ENCODE results near the gene RIC3.

RIC3 gene, protein sequence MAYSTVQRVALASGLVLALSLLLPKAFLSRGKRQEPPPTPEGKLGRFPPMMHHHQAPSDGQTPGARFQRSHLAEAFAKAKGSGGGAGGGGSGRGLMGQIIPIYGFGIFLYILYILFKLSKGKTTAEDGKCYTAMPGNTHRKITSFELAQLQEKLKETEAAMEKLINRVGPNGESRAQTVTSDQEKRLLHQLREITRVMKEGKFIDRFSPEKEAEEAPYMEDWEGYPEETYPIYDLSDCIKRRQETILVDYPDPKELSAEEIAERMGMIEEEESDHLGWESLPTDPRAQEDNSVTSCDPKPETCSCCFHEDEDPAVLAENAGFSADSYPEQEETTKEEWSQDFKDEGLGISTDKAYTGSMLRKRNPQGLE

DNA sequence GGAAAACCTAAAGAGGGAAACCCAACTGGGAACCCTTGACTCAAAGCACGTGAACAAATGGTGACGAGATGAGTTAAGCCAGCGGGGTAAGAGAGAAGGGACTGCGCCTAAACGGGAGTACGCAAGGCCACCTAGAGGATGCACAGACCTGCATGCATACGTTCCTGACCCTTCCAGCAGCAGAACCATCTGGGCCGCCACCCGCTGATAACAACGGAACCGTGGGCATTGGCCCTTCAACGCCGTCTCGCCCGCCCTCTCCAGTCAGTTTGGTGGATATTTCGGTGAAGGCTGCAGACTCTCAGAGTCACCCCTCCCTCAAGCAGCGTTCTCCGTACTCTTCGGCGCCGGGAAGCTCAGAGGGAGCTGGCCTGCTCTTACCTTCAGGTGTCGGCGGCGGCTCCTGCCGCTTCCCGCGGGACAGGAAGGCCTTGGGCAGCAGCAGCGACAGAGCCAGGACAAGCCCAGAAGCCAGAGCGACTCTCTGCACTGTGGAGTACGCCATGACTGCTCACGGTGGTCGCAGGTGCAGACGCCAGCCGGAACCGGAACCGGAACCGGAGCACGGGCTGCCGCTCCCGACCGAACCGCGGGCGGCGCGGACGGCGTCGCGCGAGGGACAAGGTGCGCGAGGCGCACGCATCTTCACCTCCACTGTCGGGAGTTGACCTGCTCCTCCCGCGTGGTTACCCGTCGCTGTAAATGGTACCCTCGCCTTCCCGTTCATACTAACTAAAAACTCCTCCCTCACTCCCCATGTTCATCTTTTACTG, at the start of gene RIC3:
Gene RIC3, minus strand, starts transcription at position 541 of the 773 bp plus-strand sequence. Its CDS starts 36 bp downstream, at position 505.
- DNase-seq: peak; percentile 59 to 73

DNA sequence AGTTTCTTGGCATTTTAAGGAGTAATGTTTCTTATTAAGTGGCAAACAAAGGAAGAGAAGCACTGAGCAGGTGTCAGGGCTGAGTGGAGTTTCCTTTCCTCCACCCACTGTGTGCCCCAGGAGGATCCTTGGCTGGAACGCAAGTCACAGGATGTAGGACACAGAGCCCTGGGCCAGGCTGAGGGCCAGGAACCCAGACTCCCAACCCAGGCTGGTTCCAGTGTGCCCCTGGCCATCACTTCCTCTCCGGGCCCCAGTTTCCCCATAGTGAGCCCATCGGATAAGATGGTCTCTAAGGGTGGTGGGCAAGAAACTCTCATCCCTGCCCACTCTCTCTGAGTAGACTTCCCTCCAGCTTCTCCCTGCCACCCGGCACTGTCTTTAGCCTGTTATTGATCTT, 49.6 kb upstream of the RIC3 start:
- DNase-seq: no peak

DNA sequence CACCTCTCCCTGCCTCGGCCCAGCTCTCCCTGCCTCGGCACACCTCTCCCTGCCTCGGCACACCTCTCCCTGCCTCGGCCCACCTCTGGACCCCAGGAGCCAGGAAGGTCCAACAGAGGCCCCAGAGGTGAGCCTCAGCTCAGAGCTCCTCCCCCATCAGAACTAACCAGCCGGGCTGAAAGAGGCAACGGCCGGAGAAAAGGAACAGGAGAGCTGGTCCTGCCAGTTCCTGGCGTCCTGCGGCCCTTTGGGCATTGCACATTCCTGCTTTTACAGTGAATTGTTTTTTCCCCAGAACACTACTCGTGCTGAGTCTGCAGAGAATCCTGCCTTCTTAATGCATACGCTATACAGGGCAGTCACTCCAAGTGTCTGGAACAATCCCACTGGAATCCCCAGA, 49.1 kb upstream of the RIC3 start:
- no peak for DNase-seq

GRCh38 chr11:8217136-8217535, 48.3 kb upstream of the RIC3 start:
- DNase-seq: no peak

- DNase-seq: no peak
Observed at GRCh38 chr11:8213376-8213775, 44.6 kb upstream of the RIC3 start.

GRCh38 chr11:8209208-8209807, 40.5 kb upstream of the RIC3 start:
- DNase-seq: peak in 1 of 2 donors; percentile 58

- DNase-seq: no peak
Observed at GRCh38 chr11:8207080-8208000, 38.5 kb upstream of the RIC3 start.

DNA sequence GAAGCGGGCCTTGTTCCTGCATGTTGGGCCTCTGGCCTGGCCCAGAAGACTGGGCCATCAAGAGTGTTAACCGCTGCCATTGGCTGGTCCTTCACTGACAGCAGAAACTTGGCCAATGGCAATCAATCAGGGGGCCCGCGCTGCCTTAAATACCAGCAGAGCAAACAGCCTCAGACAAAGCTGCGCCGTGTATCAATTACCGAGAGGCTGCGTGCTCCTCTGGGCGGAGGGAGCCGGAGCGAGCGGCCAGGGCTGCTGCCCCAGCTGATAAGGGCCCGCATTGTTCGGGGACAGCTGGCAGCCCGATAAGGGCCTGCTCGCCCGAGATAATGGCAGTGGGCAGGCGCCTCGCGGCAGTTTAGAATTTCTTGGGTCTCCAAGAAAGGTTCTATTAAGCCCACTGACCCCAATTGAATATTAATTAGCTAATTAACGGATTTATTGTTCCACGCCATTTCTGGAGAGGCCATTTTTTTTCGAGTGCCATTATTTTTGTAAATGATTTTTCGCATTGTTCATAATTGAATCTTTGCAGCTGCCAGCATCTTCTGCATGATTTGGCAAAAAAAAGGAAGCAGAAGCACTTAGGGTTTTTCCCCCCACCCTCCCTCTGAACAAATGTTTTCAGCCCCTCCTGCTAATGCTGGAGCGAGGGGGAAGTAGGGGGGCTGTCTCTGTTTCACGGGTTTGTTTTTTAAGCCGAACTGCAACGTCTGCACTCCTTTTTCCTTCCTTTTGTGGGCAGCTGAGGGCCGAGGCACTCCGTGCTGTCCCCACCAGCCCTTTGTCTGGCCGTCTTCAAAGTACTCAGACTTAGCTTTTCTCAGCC, 37.6 kb upstream of the RIC3 start:
- no peak for DNase-seq

DNA sequence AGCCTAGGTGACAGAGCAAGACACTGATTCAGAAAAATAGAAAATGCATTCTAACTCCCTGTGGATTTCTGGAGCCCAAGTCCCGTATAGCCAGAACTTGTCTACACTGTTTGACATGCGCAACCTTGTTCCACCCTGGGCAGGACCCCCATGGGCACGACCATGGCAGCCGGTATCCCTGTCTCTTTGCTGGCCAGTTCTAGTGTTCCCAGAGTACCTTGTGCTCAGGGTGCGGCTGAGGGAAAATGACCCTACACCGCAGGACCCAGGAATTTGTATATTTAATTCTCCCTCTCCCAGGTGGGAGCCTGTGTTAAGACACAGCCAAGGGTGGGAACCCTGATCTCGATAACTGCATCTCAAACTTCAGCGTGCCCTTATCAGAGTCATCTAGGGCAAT, 36.7 kb upstream of the RIC3 start:
- no peak for DNase-seq

GRCh38 chr11:8204596-8204995, 35.8 kb upstream of the RIC3 start:
- DNase-seq: no peak

GRCh38 chr11:8204025-8204424, 35.2 kb upstream of the RIC3 start:
- no peak for DNase-seq

- DNase-seq: no peak
Observed at GRCh38 chr11:8203414-8203715, 34.5 kb upstream of the RIC3 start.

- no peak for DNase-seq
Observed at GRCh38 chr11:8202516-8203413, 33.9 kb upstream of the RIC3 start.

DNA sequence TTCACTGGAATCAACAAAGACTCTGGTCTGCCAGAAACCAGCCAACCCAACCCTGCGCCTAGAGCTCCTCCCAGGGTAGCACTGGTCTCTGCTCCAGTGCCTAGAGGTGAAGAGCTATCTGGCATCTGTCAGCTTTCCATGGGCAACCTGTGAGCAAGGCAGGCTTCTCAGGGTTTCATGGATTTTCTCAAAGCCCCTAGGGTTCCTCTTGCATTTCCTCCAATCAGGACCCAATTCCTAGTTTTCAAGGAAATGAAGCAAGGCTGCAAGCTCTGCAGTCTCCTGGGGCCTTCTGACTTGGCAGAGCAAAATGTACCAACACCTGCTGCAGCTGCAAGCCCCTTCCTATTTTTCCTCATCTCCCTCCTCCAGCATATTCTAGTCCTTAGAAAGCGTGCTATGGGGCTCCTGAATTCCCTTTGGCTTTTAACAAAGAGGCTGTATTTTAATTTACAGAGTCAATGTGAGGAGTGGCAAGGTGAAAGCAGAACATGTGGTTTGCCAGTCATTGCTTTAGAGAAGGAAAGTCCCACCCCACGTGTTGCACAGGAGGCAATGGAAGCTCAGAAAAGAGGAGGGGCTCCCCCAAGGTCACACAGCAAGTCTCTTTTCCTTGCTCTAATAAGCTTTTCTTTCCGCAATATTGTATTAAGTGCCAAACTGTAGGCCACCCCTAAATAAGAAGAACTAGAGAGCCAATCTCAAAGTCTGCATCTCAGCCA, 33.0 kb upstream of the RIC3 start:
- no peak for DNase-seq

GRCh38 chr11:8199676-8200075, 30.9 kb upstream of the RIC3 start:
- DNase-seq: no peak

GRCh38 chr11:8196749-8197148, 27.9 kb upstream of the RIC3 start:
- DNase-seq: no peak

DNA sequence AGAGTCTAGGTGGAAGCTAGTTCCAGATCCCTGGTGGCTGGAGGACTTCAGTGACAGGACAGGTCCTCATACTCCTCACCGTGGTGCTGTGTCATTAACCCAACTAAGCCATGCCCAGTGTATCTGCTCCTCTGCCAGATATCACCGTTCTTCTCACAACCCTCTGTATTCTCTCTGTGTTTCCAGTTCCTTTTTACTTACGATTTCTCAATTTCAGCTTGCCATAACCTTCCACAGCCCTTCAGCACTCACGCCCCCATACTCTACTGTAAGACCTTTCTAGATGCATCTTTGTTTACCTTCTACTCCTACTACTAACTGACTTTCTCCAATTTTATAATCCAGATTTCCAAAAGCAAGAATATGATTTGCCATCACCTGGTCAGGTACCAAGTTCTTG, 26.1 kb upstream of the RIC3 start:
- no peak for DNase-seq

DNA sequence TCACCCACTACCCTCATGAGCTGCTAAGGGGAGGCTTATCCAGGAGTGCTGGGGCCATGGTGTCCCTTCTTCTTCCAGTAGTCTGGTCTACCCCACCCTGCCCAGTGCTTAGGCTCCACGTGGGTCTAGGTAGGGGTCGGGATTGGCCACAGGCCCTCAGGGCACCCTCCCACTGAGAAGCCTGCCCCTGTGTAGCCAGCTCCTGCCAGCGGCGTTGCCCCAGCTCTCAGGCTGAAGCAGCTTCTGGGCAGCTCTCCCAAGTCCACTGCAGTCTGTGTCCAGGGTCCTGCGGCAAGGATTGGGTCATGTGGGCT, 24.0 kb upstream of the RIC3 start:
- DNase-seq: no peak

DNA sequence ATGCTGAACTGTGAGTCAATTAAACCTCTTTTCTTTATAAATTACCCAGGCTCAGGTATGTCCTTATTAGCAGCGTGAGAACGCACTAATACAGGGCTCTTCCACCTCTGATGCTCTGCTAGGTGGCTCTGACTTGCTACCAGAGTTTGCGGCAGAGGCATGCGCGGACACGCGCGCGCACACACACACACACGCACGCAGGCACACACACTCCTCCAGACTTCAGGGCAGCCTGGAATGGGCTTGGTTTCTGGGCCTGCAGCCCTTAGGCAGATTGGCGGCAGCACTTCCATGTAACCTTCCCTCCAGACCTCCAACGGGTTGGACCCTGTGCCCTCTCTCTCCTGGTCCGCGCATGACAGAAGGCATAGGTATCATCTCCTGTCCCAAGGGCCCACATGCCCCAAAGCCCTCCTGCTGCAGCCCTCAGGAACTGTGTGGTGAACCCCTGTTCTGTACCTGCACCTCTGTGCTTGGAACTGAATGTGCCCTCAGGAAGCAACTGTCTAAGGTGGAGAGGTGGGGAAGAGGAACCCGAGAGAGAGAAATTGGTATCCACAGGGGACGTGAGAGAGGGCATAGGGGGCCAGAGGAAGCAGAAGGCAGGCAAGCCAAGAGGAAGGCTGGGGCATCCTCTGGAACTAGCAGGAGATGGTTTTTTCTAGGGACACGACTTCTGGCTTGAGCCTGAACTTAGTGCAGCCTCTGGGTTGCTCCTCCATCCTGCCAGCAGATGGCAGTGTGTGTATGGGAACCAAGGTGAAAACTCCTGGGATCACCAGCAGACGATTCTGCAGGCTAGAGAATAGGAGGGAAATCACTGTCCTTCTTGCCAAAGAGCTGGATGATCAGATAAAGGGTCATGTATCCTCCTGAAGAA, 23.4 kb upstream of the RIC3 start:
- DNase-seq: peak; percentile 59 to 63
